ENCODE results near the gene CADM2.

DNA sequence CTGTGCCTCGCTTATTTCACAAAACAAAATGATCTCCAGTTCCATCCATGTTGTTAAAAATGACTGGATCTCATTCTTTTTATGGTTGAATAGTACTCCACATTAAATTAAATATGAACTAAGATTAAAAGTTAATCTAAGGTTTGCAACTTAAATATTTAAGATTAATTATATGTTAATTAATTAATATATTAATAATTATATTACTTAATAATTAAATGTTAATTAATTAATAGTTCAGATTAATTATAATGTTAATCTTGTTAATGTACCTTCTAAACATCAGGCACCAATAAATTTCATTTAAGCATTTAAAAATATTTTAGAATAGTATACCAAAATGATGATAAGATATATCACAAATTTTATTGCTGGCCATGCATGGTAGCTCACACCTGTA is 971.9 kb downstream of the CADM2 start:
- TF ChIP-seq, protein P1, sequence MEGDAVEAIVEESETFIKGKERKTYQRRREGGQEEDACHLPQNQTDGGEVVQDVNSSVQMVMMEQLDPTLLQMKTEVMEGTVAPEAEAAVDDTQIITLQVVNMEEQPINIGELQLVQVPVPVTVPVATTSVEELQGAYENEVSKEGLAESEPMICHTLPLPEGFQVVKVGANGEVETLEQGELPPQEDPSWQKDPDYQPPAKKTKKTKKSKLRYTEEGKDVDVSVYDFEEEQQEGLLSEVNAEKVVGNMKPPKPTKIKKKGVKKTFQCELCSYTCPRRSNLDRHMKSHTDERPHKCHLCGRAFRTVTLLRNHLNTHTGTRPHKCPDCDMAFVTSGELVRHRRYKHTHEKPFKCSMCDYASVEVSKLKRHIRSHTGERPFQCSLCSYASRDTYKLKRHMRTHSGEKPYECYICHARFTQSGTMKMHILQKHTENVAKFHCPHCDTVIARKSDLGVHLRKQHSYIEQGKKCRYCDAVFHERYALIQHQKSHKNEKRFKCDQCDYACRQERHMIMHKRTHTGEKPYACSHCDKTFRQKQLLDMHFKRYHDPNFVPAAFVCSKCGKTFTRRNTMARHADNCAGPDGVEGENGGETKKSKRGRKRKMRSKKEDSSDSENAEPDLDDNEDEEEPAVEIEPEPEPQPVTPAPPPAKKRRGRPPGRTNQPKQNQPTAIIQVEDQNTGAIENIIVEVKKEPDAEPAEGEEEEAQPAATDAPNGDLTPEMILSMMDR (IDR thresholded peaks at IDR 0.05) = no peak
- TF ChIP-seq POLR2A (IDR thresholded peaks at IDR 0.05) = no peak
